HG02884 (cell line): ENCODE results near the gene PTPN21.

Experiments used
- ATAC-seq: cut with Tn5 transposase; IDR thresholded peaks from one replicate; pipeline ENCODE4 v1.9.1; 2021; ENCODE audit warnings: mild to moderate bottlenecking, moderate library complexity; ENCODE audit not compliant: unreplicated experiment

PTPN21 gene

GRCh38 chr14:88554457-88555286, at the start of gene PTPN21:
PTPN21 (minus strand) TSS chr14:88555007; CDS start chr14:88550417, 4,590 bp downstream.
- no peak for ATAC-seq

GRCh38 chr14:88604212-88604611, 49.4 kb upstream of the PTPN21 start:
- no peak for ATAC-seq

- ATAC-seq: peak; percentile 90
Measured at GRCh38 chr14:88599761-88600439, 45.1 kb upstream of the PTPN21 start.

- ATAC-seq: peak; percentile 39
Measured at GRCh38 chr14:88599326-88599725, 44.5 kb upstream of the PTPN21 start.

GRCh38 chr14:88598097-88598675, 43.4 kb upstream of the PTPN21 start:
- no peak for ATAC-seq

- ATAC-seq: no peak
Measured at GRCh38 chr14:88597601-88598000, 42.8 kb upstream of the PTPN21 start.

- ATAC-seq: no peak
Measured at GRCh38 chr14:88597038-88597437, 42.2 kb upstream of the PTPN21 start.

GRCh38 chr14:88592031-88592430, 37.2 kb upstream of the PTPN21 start:
- no peak for ATAC-seq

GRCh38 chr14:88590173-88590572, 35.4 kb upstream of the PTPN21 start:
- no peak for ATAC-seq

- no peak for ATAC-seq
Measured at GRCh38 chr14:88588081-88588480, 33.3 kb upstream of the PTPN21 start.

GRCh38 chr14:88584451-88584850, 29.6 kb upstream of the PTPN21 start:
- no peak for ATAC-seq

GRCh38 chr14:88576222-88576621, 21.4 kb upstream of the PTPN21 start:
- ATAC-seq: no peak

- no peak for ATAC-seq
Measured at GRCh38 chr14:88572117-88572516, 17.3 kb upstream of the PTPN21 start.

- no peak for ATAC-seq
Measured at GRCh38 chr14:88568196-88568595, 13.4 kb upstream of the PTPN21 start.

- ATAC-seq: no peak
Measured at GRCh38 chr14:88565427-88565826, 10.6 kb upstream of the PTPN21 start.

- no peak for ATAC-seq
Measured at GRCh38 chr14:88563845-88564244, 9.0 kb upstream of the PTPN21 start.

- peak; percentile 93 for ATAC-seq
Measured at GRCh38 chr14:88562831-88563686, 8.3 kb upstream of the PTPN21 start, which contains the start of gene ZC3H14. ZC3H14 (plus strand) TSS chr14:88563037; CDS start chr14:88563134, 97 bp downstream.

GRCh38 chr14:88562532-88562830, 7.7 kb upstream of the PTPN21 start:
- ATAC-seq: no peak

GRCh38 chr14:88559852-88560251, 5.0 kb upstream of the PTPN21 start:
- ATAC-seq: no peak

- no peak for ATAC-seq
Measured at GRCh38 chr14:88556581-88556980, 1.8 kb upstream of the PTPN21 start.

- no peak for ATAC-seq
Measured at GRCh38 chr14:88553886-88554456, 836 bp downstream of the PTPN21 start.
